OCI-M2 (cell line): ENCODE measurements around the gene TNKS1BP1.

ENCODE experiments used
- DNase-seq: peaks from one replicate; lab custom pipeline; 2025; ENCODE audit not compliant: unreplicated experiment; lab: John Stamatoyannopoulos, UW

The TNKS1BP1 gene

GRCh38 chr11:57330029-57330428 lies 5.3 kb upstream of the TNKS1BP1 start:
- no peak for DNase-seq

- DNase-seq, result no peak
Measured at GRCh38 chr11:57327721-57328120, 3.0 kb upstream of the TNKS1BP1 start.

- DNase-seq, result no peak
Measured at GRCh38 chr11:57325735-57326048, 940 bp upstream of the TNKS1BP1 start.

GRCh38 chr11:57324154-57324885 lies 432 bp downstream of the TNKS1BP1 start:
- DNase-seq, result no peak

GRCh38 chr11:57323855-57324153 lies 948 bp downstream of the TNKS1BP1 start:
- no peak for DNase-seq

GRCh38 chr11:57323167-57323854 lies 1.4 kb downstream of the TNKS1BP1 start:
- DNase-seq, result no peak

- DNase-seq, result no peak
Measured at GRCh38 chr11:57322256-57323166, 2.2 kb downstream of the TNKS1BP1 start.

GRCh38 chr11:57321388-57322255 lies 3.1 kb downstream of the TNKS1BP1 start:
- DNase-seq, result no peak

- DNase-seq, result no peak
Measured at GRCh38 chr11:57320719-57321387, 3.9 kb downstream of the TNKS1BP1 start.

GRCh38 chr11:57320067-57320718 lies 4.6 kb downstream of the TNKS1BP1 start:
- DNase-seq, result no peak

GRCh38 chr11:57318178-57318577 lies 6.6 kb downstream of the TNKS1BP1 start:
- no peak for DNase-seq

GRCh38 chr11:57316017-57316416 lies 8.7 kb downstream of the TNKS1BP1 start:
- DNase-seq, result no peak

GRCh38 chr11:57315491-57315890 lies 9.3 kb downstream of the TNKS1BP1 start:
- DNase-seq, result no peak

GRCh38 chr11:57314221-57314973 lies 10.4 kb downstream of the TNKS1BP1 start:
- DNase-seq, result no peak

GRCh38 chr11:57313788-57314135 lies 11.0 kb downstream of the TNKS1BP1 start:
- DNase-seq, result no peak

GRCh38 chr11:57313071-57313787 lies 11.5 kb downstream of the TNKS1BP1 start:
- no peak for DNase-seq

- no peak for DNase-seq
Measured at GRCh38 chr11:57312511-57313021, 12.2 kb downstream of the TNKS1BP1 start.

- DNase-seq, result no peak
Measured at GRCh38 chr11:57311109-57311936, 13.4 kb downstream of the TNKS1BP1 start.
